ENCODE measurements around the gene CAMK1.

Gene CAMK1

GRCh38 chr3:9770276-9770812 is 597 bp upstream of the CAMK1 start:
- DNase-seq, result no peak

- no peak for DNase-seq
These were observed 735 bp downstream of the CAMK1 start for GRCh38 chr3:9769012-9769411.

DNA sequence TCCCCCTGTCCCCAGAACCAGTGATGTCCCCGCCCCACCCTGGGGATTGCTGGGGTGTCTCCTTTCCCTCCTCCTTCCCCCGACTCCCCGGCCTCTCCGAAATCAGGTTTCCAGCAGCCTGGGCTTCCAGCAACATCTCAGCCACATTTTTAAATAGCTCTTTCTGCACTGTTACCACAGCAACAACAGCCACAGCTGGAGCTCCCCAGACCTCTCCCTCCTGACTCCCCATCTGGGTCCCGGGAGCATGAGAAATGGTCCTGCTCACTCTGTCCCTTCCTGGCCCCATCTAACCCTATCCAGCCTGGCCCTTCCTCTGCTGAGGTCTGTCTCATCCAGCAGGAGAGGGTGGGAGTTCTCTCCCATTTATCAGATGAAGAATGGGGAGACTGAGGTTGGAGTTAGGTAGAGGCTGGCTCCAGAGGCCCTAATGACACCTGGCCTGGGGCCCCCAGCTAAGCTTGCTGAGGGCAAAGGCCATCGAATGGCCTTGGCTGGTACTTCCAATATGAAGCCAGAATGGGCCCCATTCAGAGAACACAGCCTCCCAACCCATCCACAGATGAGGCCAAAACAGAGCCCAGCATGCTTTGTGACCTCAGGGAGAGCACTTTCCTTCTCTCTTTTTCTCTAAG is 1.5 kb downstream of the CAMK1 start:
- DNase-seq, result no peak

DNA sequence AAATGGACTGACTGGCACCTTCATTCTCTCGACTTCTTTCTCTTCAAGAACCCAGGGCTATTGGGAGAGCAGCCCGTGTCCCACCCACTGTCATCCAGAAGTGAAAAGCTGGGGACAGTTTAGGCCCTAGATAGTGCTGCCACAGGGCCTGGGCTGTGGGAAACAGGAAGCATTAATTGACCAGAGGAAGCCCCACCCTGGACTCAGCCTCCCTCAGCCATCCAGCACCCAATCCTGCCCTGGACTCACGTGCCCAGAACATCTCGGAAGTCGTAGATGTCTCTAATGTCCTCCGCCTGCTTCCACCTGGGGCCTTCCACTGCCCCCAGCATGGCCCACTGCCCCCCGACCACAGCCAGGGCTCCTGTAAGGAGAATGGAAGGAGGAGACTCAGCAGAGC is 2.3 kb downstream of the CAMK1 start:
- DNase-seq, result no peak

GRCh38 chr3:9765865-9766264 is 3.9 kb downstream of the CAMK1 start:
- DNase-seq, result no peak

DNA sequence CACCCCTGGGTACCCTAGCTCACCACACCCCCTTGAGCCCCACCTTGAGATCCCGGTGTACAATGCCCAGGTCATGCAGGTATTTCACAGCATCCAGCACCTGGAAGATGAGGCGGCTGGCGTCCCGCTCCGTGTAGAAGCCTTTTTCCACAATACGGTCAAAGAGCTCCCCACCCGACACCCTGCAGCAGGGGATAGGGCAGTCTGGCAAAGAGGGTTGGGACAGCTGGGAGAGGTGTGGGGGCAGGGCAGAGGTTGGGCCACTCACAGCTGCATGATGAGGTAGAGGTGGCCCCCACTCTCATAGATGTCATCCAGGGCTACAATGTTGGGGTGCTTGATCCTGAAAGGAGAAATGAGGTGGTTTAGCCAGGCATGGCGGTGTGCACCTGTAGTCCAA is 6.9 kb downstream of the CAMK1 start:
- DNase-seq, result no peak

GRCh38 chr3:9761919-9762318 is 7.8 kb downstream of the CAMK1 start:
- no peak for DNase-seq

DNA sequence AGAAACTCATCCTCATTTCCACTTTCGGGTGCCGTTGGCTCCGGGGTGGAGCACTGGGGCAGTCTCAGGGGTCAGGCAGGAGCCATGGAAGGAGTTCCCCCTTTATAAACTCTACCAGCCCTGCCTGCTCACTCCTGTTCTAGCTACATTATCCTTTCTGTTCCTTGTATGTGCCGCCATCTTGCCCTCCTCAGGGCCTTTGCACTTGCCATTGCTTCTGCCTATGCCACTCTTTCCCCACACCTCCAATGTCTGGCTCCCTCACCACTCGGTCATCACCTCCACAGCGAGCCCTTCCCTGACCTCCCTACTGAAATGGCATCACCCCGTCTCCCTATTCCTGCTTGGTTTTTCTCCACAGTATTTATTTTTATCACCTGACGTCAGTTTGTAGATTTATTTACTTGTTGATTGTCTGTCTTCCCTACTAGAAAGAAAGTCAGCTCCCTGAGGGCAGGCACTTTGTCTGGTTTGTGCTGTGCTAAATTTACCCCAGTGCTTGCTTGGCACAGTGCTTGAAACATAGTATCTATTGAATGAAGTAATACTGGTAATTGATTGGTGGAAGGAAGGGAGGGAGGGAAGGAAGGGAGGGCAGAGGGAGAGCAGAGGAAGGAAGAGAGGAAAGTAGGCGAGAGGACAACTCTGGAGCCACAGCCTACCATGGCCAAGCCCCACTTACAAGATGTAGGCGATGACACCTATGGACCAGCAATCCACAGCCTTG is 8.8 kb downstream of the CAMK1 start:
- DNase-seq, result no peak

GRCh38 chr3:9757427-9757826 is 12.3 kb downstream of the CAMK1 start:
- no peak for DNase-seq

GRCh38 chr3:9754678-9755077 is 15.1 kb downstream of the CAMK1 start:
- DNase-seq, result no peak

GRCh38 chr3:9750556-9751411 is 19.0 kb downstream of the CAMK1 start:
- DNase-seq, result no peak

GRCh38 chr3:9749645-9750555 is 19.8 kb downstream of the CAMK1 start, which contains the start of gene OGG1:
Gene OGG1 (plus strand): TSS chr3:9749952. CDS start chr3:9750287, 335 bp downstream.
- peak; percentile 96 for DNase-seq

DNA sequence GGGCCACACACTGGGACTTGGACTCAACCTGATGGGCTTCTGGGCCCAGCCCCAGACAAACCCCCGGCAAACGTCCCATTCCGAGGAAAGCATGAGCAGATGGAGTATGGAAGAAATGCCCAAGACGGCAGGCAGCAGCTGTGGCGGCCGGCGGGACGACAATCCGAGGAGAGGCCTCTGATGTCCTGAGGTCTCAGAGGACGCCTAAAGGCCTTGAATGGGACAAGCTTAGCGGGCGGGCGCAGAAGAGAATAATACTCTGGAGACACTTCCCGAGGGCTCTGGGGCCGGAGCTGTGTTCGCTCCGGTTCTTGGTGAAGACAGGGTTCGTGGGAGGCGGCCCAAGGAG is 20.5 kb downstream of the CAMK1 start:
- no peak for DNase-seq

GRCh38 chr3:9748031-9748430 is 21.7 kb downstream of the CAMK1 start:
- no peak for DNase-seq

- DNase-seq, result no peak
These were observed 22.5 kb downstream of the CAMK1 start for GRCh38 chr3:9747267-9747666.

GRCh38 chr3:9746330-9746729 is 23.4 kb downstream of the CAMK1 start:
- DNase-seq, result no peak

DNA sequence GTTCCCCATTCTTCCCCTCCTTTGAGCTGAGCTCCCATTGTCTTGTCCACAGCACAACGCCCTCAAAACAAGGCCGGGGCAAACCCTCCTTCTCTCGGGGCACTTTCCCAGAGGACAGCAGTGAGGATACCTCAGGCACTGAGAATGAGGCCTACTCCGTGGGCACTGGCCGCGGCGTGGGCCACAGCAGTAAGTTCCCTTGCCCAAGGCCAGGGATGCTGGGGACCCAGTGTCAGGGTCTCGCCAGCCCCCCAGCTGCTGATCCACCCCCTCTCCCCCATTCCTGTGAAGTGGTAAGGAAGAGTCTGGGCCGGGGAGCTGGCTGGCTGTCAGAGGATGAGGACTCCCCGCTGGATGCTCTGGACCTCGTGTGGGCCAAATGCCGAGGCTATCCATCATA is 24.2 kb downstream of the CAMK1 start:
- DNase-seq, result no peak

DNA sequence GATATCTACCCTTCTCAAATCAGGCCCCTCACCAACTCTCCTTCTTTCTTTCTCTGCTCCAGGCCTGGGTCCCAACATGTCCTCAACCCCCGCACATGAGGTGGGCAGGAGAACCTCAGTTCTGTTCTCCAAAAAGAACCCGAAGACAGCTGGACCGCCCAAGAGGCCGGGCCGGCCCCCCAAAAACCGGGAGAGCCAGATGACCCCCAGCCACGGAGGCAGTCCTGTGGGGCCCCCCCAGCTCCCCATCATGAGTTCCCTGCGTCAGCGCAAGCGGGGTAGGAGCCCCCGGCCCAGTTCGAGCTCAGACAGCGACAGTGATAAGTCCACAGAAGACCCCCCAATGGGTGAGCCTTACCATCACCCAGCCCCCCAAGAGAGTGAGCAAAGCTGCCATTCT is 25.6 kb downstream of the CAMK1 start:
- DNase-seq, result no peak

GRCh38 chr3:9743548-9743947 is 26.2 kb downstream of the CAMK1 start:
- no peak for DNase-seq

DNA sequence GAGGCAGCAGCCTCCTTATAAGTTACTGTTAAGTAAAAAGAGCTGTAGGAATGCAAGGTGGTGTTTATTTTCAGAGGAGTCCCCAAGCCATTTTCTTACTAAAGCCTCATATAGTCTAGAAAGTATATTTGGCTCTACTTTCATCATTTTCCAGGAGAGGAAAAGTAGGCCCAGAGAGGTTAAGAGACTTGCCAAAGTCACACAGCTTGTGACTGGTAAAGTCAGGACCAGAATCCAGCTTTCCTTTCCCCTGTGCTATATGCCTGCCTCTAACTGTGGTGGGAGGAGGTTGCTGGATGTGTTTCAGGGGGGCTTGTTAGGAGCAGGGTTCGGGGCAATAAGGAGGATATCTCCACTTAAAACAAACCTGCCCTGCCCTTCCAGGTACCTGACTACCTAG is 27.2 kb downstream of the CAMK1 start:
- no peak for DNase-seq

GRCh38 chr3:9739181-9739580 is 30.6 kb downstream of the CAMK1 start:
- DNase-seq, result no peak

DNA sequence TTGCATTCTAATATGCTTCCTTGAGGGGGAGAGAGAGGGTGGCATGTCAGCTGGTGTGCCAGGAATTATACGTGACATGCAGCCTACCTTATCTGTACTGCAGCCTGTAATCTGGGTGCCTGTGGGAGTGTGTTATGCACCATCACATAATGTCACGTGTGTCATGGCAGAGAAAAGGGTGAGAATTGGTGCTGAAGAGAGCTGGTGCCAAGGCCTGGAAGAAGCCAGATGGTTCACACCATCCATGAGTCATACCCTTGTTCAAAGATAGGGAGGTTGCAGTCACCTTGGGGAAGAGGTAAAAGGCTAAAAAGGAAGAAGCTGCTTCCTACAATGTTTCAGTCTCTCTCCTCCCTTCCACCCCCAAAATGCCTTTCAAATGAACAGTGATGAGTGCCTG is 32.9 kb downstream of the CAMK1 start:
- DNase-seq, result no peak

GRCh38 chr3:9732740-9733115 is 37.0 kb downstream of the CAMK1 start:
- DNase-seq, result no peak

All from 8988T (cell line).